K562 (cell line): ENCODE measurements around the gene GNA14. TPM values are rescaled to one million over a fixed set of nuclear protein-coding genes. Genes with fewer than 3 reads are reported as not detected.

ENCODE experiments used
- ATAC-seq: fragments of 200-7000 bp; cut with Tn5 transposase; 3 replicates; pipeline ENCODE4 v1.9.1; 2020; ENCODE audit warnings: moderate library complexity
- BruUV-seq: library from RNA; stranded (reverse); fragments of 400-500 nt; replicated peaks from 2 replicates; lab custom pipeline; 2021; lab: Mats Ljungman, UMichigan
- CTCF ChIA-PET: fragments of 300-600 bp; formaldehyde crosslinking; extraction: SDS; loops from one replicate; lab custom pipeline; 2021; ENCODE audit warnings: low intra/inter-chr PET ratio; lab: Yijun Ruan, JAX
- POLR2A ChIA-PET: fragments of 300-600, 350-650 bp; sonication (Branson Sonifier 250); formaldehyde crosslinking; extraction: SDS; loops from one replicate; lab custom pipeline; 2021; ENCODE audit warnings: antibody characterized with exemption, inconsistent platforms; lab: Yijun Ruan, JAX
- DNase-seq, 4 experiments: peaks; one replicate each; pipeline versions ENCODE4 v3.0.0 to v3.0.0-alpha.2; 2011 to 2018; ENCODE audit warnings: low spot score in 3 of 4, mixed read lengths in 3 of 4; ENCODE audit errors: extremely low read depth in 1 of 4
- FAIRE-seq: peaks from 2 replicates; lab custom pipeline; 2011; peaks lifted over from hg19 to GRCh38; lab: Jason Lieb, UNC
- H2AFZ ChIP-seq: 2 replicates; pipeline ENCODE4 v1.6.0; 2011; ENCODE audit warnings: low read depth, low read length, control low read depth, inconsistent platforms
- H3K27ac ChIP-seq: fragments of 200-600 bp; 3 replicates; pipeline ENCODE4 v1.8.0; 2011; ENCODE audit warnings: low read depth, mild to moderate bottlenecking, control low read depth, inconsistent platforms, low read length, moderate library complexity, mixed read lengths; ENCODE audit errors: extremely low read depth
- H3K27me3 ChIP-seq, 2 experiments: fragments of 300-600 bp in 1 of 2; 2 replicates in 1 of 2; 3 replicates in 1 of 2; pipeline versions ENCODE4 v1.6.0 to v1.8.0; 2011; ENCODE audit warnings: inconsistent platforms in 2 of 2, low read length in 2 of 2, mild to moderate bottlenecking in 1 of 2, mixed read lengths in 1 of 2, moderate library complexity in 1 of 2; ENCODE audit not compliant: control insufficient read depth in 2 of 2, insufficient read depth in 2 of 2
- H3K36me3 ChIP-seq: fragments of 300-600 bp; 3 replicates; pipeline ENCODE4 v1.8.0; 2011; ENCODE audit warnings: mild to moderate bottlenecking, low read length, inconsistent platforms; ENCODE audit not compliant: control insufficient read depth, insufficient read depth
- H3K4me1 ChIP-seq, 2 experiments: fragments of 200-600 bp in 1 of 2; replicated peaks in 1 of 2; 2 replicates in 1 of 2; 3 replicates in 1 of 2; pipeline versions ENCODE4 v1.5.1 to v1.8.0; 2011; ENCODE audit warnings: inconsistent platforms in 2 of 2, low read length in 2 of 2, mild to moderate bottlenecking in 1 of 2, mixed read lengths in 1 of 2, moderate library complexity in 1 of 2; ENCODE audit not compliant: control insufficient read depth in 2 of 2, insufficient read depth in 2 of 2
- H3K4me2 ChIP-seq: 2 replicates; pipeline ENCODE4 v1.6.1; 2011; ENCODE audit warnings: low read length, control low read depth, inconsistent platforms, mixed read lengths; ENCODE audit not compliant: insufficient read depth
- H3K4me3 ChIP-seq: fragments of 200-600 bp; sonication (generic), shearing (Covaris generic); 2 replicates; pipeline ENCODE4 v1.5.1; 2016; ENCODE audit warnings: control low read depth, inconsistent platforms
- H3K79me2 ChIP-seq: fragments of 200-600 bp; 3 replicates; pipeline ENCODE4 v1.8.0; 2011; ENCODE audit warnings: low read length, inconsistent platforms; ENCODE audit not compliant: control insufficient read depth, insufficient read depth
- H3K9ac ChIP-seq, 2 experiments: 2 replicates each; pipeline versions ENCODE4 v1.6.0 to v1.6.1; 2011; ENCODE audit warnings: low read depth in 2 of 2, low read length in 2 of 2, control low read depth in 1 of 2, inconsistent platforms in 1 of 2, mild to moderate bottlenecking in 1 of 2, mixed read lengths in 1 of 2; ENCODE audit not compliant: insufficient read depth in 1 of 2
- H3K9me1 ChIP-seq: one replicate; pipeline ENCODE4 v1.6.0; 2011; ENCODE audit warnings: inconsistent platforms, mild to moderate bottlenecking, low read length, moderate library complexity; ENCODE audit not compliant: control insufficient read depth, insufficient read depth
- H3K9me3 ChIP-seq: replicated peaks from 2 replicates; pipeline ENCODE4 v1.5.1; 2011; ENCODE audit warnings: low read depth, low read length, inconsistent platforms; ENCODE audit not compliant: control insufficient read depth, insufficient read depth
- H4K20me1 ChIP-seq: replicated peaks from 2 replicates; pipeline ENCODE4 v1.6.1; 2011; ENCODE audit warnings: low read length, inconsistent platforms, mixed read lengths; ENCODE audit not compliant: control insufficient read depth, insufficient read depth
- CTCF ChIP-seq, 3 experiments: IDR thresholded peaks in 2 of 3; conservative IDR thresholded peaks in 1 of 3; 2 replicates each; pipeline ENCODE4 v1.5.1; 2011 to 2012; ENCODE audit warnings: low read length in 3 of 3, mild to moderate bottlenecking in 3 of 3, control low read depth in 2 of 3, improper control_type of control experiment in 1 of 3, inconsistent platforms in 1 of 3, low read depth in 1 of 3, mixed read lengths in 1 of 3, moderate library complexity in 1 of 3; ENCODE audit not compliant: insufficient read depth in 2 of 3
- KAT8 ChIP-seq: fragments of 450-650 bp; IDR thresholded peaks from 2 replicates; pipeline ENCODE4 v1.6.1; 2016; ENCODE audit warnings: low read depth, mild to moderate bottlenecking
- ZFP30 ChIP-seq: fragments of 250-450 bp; sonication (Bioruptor Pico); IDR thresholded peaks from 2 replicates; pipeline ENCODE4 v1.8.0; 2022; ENCODE audit warnings: moderate library complexity, mild to moderate bottlenecking, inconsistent platforms, borderline replicate concordance
- ZKSCAN1 ChIP-seq: fragments of 150-350 bp; IDR thresholded peaks from 2 replicates; pipeline ENCODE4 v1.6.1; 2016; ENCODE audit warnings: low read depth, low read length
- ZNF124 ChIP-seq: sonication (generic); formaldehyde crosslinking; IDR thresholded peaks from 2 replicates; pipeline ENCODE4 v1.8.1; 2022; ENCODE audit warnings: missing genetic modification reagents
- ZNF212 ChIP-seq: fragments of 450-650 bp; formaldehyde crosslinking; IDR thresholded peaks from 2 replicates; pipeline ENCODE4 v1.4.0; 2020; ENCODE audit warnings: mild to moderate bottlenecking
- WGBS: fragments of 100-300 bp; shearing (Covaris generic); methylation state at CpG from one replicate; pipeline ENCODE4 v1.1.6; 2016; ENCODE audit warnings: low coverage, mixed read lengths; ENCODE audit not compliant: insufficient coverage; ENCODE audit errors: missing lambda C conversion rate; 5-methylcytosine and 5-hydroxymethylcytosine counted together
- in situ Hi-C: fragments of 300-500 bp; cut with MboI; formaldehyde crosslinking; loops from 4 replicates; pipeline ENCODE4 v1.15.0; 2018; ENCODE audit warnings: inconsistent platforms, mixed read lengths
- intact Hi-C: fragments of 100-400 bp; cut with micrococcal nuclease; formaldehyde crosslinking; loops from 2 replicates; pipeline ENCODE4 v1.14.2; 2022
- polyA plus RNA-seq, 8 experiments: library from polyadenylated mRNA; depleted of rRNA in 4 of 8; stranded (reverse) in 5 of 8; unstranded in 3 of 8; fragments of >200 nt; fragmentation: Nextera tagmentation in 2 of 8; fragmentation: Illumina TruSeq in 1 of 8; extraction: Ambion mirVana in 2 of 8; extraction: Trizol in 1 of 8; gene quantifications; 2 replicates each; pipeline versions ENCODE4 v1.2.1 to v1.2.3, GENCODE V29; 2011 to 2014; ENCODE audit warnings: inconsistent platforms in 1 of 8, missing spikeins in 1 of 8
- total RNA-seq, 7 experiments: library from RNA; depleted of rRNA in 6 of 7; stranded (reverse); fragments of >200 nt in 6 of 7; fragmentation: Illumina TruSeq in 2 of 7; extraction: Trizol in 2 of 7; gene quantifications; 2 replicates each; pipeline versions ENCODE4 v1.2.1 to v1.2.3, GENCODE V29; 2011 to 2021; ENCODE audit warnings: low replicate concordance in 1 of 7

GNA14 gene
- total and polyA plus RNA-seq, 9 of the 15 experiments (the other 6 are each of a cell fraction or from before 2014, with no cell fraction given) = 0.03 to 0.11 (median 0.03) TPM; not detected in 6

- TF ChIP-seq CTCF (IDR thresholded peaks at IDR 0.05 in 2 of 3, conservative IDR thresholded peaks at IDR 0.05 in 1 of 3; ENCODE audit: insufficient read depth in 2 of 3, low read depth in 1 of 3, low read length in 3 of 3) (peak; percentile 82 to 89 (median 87)), KAT8 (no peak), ZNF212 (no peak)
These were observed 214.3 kb downstream of the GNA14 start (continued) for GRCh38 chr9:77433675-77434445.

- POLR2A ChIA-PET = no interaction called here
- WGBS = 8% methylated on average over 3 of the region's 6 CpGs
These were observed 216.1 kb downstream of the GNA14 start for GRCh38 chr9:77432053-77432452.

More at GRCh38 chr9:77432053-77432452, 216.1 kb downstream of the GNA14 start:
- intact Hi-C loops = loop anchor here (2.0 to 5.0 kb wide), 3 partner anchors 57 to 690 kb away; no protein-coding TSS in a partner anchor
- FAIRE-seq = no peak
- no peaks in the 10 kb centered on the region; a peak in 1 of 5 replicates for H3K4me1 ChIP-seq
- no peaks in the 10 kb centered on the region for H3K9me1 ChIP-seq
- in situ Hi-C loops = loop anchor here (10.0 to 25.0 kb wide), 2 partner anchors 693 to 930 kb away; no protein-coding TSS in a partner anchor
- no peak overlapping the region for H3K4me3 ChIP-seq
- DNase-seq = no peak
- no peak overlapping the region for H2AFZ ChIP-seq
- TF ChIP-seq ZFP30 (CRISPR knock-in tag) (no peak), ZNF124 (CRISPR knock-in tag) (no peak), ZKSCAN1 (no peak)
- CTCF ChIA-PET = no interaction called here
- no peaks in the 10 kb centered on the region for H3K79me2 ChIP-seq
- no peak overlapping the region for H3K4me2 ChIP-seq
- BruUV-seq = no TSS peak
- no peak overlapping the region for H3K9ac ChIP-seq
- H3K9me3 ChIP-seq = no peaks in the 10 kb centered on the region
- no peak overlapping the region for H3K27ac ChIP-seq
- no peak for ATAC-seq
- peaks cover 5 to 37% of the 10 kb centered on the region in 2 experiments; a peak in 4 of 5 replicates for H3K27me3 ChIP-seq
- H3K36me3 ChIP-seq = no peaks in the 10 kb centered on the region
- no peaks in the 10 kb centered on the region for H4K20me1 ChIP-seq
